ENCODE measurements around the gene PDIA2.

GRCh38 chr16:282491-282890, 473 bp upstream of the PDIA2 start:
- no peak for TF ChIP-seq EZH2 (IDR thresholded peaks at IDR 0.05; ENCODE audit: borderline replicate concordance, low read depth, low read length, severe bottlenecking)
- no peak for TF ChIP-seq CTCF (IDR thresholded peaks at IDR 0.05; ENCODE audit: extremely low read depth in 1 of 2, insufficient read depth in 1 of 2, low read depth in 1 of 2, low read length in 2 of 2)
- TF ChIP-seq POLR2A (IDR thresholded peaks at IDR 0.05; ENCODE audit: low read depth, low read length), result no peak
- TF ChIP-seq MAX (IDR thresholded peaks at IDR 0.05; ENCODE audit: insufficient read depth, insufficient read length), result no peak
- TF ChIP-seq POLR2AphosphoS5 (IDR thresholded peaks at IDR 0.05; ENCODE audit: insufficient read depth, low read depth, low read length), result no peak
